Muscle of back (tissue), 11 donors: Measurements from ENCODE around the gene PPARD. TPM values are rescaled to one million over a fixed set of nuclear protein-coding genes. Genes with fewer than 3 reads are reported as not detected.
"Not testable (repeated sequence)": the region's sequence is repeated elsewhere in the genome, so short reads cannot be mapped to it uniquely, and the experiment has no call there.

Experiments used
- DNase-seq, 3 donors: peaks; one replicate each; pipeline versions ENCODE4 v3.0.0 to v3.0.0-alpha.2; 2013
- polyA plus RNA-seq, 10 donors: library from polyadenylated mRNA; unstranded; fragments of 120-200 nt; gene quantifications; one replicate each; pipeline ENCODE4 v1.2.1, GENCODE V29; 2013; ENCODE audit not compliant: insufficient read length in 10 of 10

The PPARD gene
- polyA plus RNA-seq, 10 donors: 17.9 to 23.5 (median 20.2) TPM

DNA sequence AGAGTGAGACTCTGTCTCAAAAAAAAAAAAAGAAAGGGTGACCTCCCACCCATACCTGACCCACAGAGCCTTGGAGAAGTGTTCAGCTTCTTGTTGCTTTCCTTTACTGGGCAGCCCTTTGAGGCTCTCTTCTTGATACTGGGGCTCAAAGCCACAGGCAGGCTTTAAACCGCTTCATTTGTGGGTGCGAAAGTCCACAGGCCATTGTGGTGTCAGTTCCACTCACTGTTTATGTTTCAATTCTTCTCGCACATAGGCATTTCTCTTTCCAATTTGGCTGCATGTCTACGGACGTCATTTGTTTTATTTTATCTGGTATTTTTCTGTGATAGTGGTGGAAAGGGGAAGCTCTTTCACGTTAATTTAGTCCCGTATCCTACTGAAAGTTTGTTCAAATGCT lies 34.6 kb downstream of the PPARD start:
- DNase-seq: no peak

DNA sequence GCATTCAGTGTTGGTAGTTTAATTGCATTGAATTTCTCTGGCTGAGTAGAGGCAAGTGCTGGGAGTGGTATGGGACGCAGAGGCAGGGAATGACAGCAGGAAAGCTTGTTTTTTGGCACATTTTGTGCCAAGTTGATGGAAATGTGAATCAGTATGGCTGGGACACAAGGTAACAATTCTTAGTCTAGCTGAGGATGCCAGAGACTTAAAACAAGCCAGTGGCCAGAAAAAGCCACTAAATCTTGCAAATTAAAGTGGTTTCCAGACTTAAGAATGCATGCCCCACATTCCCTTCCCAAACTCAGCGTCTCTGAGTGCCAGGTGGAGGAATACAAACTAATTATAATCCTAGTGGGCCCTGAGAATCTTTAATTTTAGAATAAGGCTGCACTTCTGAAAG lies 35.9 kb downstream of the PPARD start:
- no peak for DNase-seq

DNA sequence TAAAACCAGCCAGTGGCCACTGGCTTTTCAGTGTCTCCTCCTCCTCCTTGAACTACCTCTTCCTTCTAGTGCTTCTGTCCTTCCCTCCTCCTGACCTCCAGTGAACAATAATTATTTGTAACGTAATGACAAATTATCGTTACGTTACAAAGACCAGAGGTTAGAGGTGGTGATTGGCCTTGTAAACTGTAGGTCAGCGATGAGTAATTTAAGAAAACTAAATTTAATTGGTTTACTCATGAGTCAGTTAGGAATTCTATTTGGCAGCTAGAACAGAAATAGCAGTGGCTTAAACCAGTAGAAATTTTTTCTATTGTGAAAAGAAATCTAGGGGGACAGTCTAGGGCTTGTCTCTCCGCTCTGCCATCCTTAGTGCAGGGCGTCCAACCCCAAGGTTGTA lies 38.8 kb downstream of the PPARD start:
- DNase-seq: no peak

DNA sequence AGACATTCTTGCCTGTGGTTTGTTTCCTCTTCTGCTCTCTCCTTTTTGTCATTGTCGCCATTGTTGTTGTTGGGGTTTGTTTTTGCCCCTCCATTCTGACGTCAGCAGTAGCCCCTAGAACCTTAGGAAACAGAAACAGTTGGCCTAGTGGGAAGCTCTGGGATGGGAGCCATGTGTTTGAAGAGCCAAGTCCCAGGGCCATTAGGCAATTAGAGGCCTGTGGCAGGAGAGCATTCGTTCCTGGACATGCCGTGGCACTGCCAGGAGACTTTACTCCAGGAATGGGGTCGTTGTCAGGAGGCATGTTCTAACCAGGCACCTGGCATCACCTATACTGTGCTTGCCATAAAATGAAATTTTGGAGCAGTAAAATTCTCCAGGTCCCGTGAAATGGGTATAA lies 39.7 kb downstream of the PPARD start:
- DNase-seq: no peak

DNA sequence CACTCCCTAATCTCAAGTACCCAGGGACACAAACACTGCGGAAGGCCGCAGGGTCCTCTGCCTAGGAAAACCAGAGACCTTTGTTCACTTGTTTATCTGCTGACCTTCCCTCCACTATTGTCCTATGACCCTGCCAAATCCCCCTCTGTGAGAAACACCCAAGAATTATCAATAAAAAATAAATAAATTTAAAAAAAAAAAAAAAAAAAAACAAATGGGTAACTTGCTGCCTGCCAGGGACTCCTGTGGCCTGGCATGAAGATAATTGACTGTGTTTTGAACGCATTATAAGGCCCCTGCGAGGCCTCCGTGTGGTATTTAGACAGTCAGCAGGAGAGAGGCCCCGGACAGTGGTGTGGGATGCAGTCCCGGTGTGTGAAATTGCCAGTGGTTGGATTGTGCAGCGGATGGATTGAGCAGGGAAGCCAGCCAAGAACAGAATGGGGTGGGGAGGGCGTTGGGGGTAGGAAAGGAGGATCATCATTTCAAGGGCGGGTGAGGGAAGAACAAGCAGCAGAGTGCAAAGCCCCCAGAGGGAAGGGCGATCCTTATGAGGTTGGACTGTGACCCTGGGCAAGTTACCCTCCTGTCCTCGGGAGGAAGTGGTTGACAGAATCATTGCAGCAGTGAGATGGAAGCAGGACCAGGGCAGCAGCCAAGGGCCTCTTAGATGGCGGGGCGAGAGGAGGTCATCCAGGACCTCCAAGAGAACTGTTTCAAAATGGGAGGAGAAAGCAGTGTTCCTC lies 43.3 kb downstream of the PPARD start:
- DNase-seq: peak in 2 of 3 donors; percentile 69 to 88

DNA sequence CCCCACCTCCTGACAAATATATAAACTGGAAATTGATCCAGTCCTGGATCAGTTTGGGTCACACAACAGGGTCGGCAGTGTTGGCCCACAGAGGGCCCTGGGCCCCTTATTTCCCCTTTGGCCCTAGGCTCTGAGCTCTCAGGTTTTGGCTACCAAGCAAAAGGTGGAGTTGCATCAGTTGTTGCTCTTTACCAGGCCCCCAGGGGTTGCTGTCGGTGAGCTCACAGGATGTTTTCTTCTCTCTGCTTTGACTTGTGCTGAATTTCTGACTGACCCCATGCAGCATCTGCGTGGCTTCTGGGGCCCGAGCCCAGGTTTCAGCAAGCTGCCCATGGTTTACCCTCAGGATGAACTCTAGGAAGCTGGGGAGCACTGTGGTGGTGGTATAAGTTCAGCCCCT lies 44.6 kb downstream of the PPARD start:
- no peak for DNase-seq

DNA sequence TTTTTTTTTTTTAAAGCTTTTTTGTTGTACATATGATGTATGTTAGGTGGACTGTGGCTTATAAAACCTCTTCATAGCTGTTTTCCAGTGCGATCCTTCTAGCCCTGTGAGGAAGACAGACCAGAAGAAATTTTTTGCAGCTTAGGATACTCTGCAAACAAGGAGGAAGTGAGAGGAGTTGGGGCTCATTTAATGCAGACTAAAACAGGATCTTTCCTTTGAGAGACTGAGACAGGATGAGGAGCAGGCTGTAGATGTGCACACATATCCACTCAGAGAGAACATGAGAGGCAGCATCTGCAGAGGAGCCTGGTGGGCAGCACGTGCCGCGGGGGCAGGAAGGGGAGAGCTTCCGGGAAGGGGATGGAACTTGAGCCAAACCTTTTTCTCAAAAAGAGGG lies 45.7 kb downstream of the PPARD start:
- DNase-seq: no peak

DNA sequence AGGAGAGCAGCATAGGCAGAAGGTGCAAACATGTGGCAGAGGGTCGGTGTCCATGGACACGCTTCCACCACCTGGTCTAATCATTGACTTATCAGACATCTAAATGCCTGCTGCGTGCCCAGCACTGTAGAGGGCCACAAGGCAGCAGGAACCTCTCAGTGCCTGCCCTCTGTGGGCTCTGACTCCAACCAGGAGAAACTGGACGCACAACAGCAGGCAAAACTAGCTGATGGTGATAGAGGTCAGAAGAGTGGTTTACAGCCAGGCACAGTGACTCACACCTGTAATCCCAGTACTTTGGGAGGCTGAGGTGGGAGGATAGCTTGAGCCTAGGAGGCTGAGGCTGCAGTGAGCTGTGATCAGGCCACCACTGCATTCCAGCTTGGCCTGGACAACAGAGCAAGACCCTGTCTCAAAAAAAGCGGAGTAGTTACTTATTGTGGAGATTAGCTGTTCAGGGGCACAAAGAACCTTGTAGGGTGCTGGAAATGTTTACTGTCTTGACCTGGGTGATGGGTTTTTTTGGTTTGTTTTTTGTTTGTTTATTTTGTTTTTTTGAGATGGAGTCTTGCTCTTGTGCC lies 46.5 kb downstream of the PPARD start:
- DNase-seq: no peak

DNA sequence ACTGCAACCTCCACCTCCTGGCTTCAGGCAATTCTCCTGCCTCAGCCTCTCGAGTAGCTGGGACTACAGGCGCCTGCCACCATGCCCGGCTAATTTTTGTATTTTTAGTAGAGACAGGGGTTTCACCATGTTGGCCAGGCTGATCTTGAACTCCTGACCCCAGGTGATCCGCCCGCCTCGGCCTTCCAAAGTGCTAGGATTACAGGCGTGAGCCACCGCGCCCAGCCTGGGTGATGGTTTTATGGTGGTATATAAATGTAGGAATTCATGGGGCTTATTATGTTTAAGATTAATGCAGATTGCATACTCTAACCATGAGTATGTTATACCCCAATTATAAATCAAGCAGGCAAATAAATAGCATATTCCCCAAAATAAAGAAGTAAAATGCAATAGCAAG lies 47.0 kb downstream of the PPARD start:
- not testable (repeated sequence) for DNase-seq

DNA sequence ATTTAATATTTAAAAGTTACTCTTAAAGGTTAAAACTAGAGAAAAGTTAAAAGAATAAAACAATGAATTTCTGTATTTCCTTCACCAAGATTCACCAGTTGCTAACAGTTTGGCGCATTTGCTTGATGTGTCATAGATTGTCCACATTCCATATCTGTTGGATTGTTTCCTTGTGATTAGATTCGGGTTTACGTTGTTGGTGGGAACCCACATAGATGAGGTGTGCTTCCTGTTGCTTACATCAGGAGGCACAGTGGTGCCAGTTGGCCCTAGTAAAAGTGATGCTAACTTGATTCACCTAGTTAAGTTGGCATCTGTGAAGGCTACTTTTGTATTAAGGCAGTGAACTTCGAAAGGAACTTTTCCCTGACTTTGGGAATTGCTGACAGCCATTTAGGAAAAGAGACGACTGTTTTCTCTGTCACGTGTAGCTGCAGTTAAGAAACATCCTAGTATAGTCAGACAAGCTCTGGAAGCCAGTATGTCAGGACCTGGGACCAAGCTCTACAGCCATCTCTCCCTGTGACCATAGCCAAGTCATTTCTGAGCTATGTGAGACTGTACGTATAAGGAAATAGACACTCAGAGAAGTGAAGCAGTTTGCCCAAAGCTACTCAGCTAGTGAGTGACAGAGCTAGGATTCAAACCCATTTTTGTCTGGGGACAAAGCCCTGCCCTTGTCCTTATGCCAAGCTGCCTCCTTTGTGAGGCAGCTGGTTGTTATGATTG lies 49.0 kb downstream of the PPARD start:
- DNase-seq: peak in 1 of 3 donors; percentile 76

DNA sequence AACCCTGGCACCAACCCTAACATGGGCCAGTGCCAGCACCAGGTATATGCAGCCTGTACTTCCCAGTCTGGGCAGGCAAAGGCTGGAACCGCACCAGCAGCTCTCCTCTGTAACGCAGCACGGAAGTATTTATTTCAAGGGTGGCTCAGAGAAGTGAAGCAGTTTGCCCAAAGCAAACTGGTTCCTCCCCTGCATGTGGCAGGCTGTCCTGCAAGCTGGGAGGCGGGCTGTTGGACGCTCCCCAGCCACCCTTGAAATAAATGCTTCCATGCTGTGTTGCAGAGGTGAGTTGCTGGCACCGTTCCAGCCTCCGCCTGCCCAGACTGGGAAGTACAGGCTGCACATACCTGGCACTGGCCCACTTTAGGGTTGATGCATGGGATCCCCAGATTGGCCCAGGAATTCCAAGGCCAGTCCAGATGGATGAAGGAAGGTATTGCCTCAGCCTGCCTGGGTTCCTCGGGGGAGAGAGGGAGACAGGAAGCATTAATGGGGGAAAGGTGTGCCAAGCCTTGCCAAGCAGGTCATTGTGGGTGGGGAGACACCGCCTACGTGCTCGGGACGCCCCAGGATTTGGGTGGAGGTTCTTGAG lies 49.8 kb downstream of the PPARD start:
- no peak for DNase-seq

DNA sequence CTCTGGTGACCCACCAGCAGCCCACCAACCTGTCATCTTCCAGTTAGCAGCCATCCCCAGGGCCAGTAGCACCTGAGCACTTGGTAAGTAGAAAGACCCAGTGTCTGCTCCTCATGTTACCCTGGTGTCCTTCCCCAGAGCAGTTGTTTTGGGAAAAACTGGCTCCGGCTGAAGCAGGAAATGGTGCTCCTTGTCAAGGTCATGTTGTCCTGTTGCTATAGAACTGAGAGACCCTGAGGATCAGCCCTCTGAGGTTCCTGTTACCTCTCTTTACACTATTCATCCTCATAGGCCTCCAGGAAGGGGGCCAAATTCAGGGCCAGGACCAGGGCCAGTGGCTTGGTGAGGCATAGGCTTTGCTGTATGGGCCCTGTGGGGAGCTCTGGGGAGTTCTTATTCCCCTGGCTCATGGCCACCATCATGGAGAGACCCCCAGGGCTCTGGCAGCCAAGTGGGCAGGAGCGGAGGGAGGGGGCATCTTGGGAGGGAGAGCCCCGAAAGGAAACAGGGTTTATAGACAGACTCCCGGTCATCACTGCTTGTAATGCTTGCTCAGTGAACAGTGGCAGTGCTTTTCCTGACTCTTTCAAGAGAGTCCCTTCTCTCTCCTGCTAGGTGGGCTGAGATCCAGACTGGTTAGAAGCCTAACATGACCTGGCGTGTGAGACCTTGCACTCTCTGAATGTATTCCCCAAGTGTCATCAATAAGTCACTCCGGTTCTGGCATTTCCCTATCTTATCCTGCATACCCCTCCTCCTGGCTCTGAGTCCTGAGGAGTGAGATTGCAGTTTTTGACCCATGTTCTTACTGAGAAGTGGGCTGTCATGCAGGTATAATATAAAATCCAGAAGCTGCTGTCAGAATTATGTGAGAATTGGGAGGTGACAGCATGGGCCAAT lies 50.7 kb downstream of the PPARD start:
- DNase-seq: peak in 1 of 3 donors; percentile 26

DNA sequence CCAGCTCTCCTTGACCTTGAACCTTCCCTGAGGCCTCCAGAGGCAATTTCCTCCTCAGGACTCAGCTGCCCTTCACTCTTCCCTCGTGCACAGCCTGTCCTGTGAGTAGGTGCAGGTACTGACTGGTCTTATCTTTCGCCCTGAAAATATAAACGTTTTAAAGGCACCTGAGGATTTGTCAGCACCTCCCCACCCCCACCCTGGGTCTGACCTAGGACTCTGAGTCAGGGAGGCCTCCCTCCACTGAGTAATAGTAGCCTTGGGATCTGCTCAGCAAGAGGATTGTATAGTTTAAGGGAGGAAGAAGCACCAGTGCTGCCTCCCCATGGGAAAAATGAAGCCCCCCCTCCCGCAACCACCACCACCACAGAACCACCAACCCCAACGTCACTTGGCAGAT lies 54.6 kb downstream of the PPARD start:
- DNase-seq: no peak

DNA sequence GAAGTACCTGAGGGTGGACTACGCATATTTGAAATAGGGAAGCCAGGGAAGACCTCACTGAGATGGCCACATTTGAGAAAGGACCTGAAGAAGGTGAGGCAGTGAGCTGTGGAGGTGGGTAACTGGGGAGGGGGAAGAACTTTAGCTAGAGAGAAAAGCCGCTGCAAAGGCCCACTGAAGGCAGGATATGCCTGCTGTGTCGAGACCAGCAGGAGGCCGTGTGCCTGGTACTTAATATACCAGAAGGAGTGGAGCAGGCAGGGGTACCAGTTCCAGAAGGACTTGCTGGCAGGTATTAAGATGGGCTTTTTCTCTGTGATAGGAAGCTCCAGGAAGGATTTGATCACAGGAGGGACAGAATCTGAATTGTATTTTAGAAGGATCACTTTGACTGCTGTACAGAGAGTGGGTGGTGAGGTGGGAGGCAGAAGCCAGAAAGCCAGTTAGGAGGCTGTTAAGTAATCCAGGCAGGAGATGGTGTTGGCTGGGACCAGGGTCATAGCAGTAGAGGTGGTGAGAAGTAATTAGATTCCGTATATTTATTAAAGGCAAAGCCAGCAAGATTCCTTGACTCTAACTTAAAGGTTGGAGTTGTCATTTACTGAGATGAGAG lies 55.6 kb downstream of the PPARD start:
- DNase-seq: no peak

DNA sequence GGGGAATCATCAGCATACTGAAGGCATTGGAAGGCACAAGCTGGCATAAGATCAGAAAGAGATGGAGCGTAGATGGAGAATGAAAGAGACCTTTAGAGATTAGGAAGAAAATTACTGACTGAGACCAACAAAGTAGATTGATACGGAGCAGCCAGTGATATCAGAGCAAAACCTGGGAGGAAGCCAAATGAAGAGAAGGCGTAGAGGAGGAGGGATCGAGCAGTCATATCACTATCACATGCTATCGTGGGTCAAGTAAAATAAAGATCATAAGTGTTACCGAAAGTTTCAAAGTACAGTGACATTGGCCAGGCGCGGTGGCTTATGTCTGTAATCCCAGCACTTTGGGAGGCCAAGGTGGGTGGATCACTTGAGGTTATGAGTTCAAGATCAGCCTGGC lies 56.2 kb downstream of the PPARD start:
- no peak for DNase-seq

DNA sequence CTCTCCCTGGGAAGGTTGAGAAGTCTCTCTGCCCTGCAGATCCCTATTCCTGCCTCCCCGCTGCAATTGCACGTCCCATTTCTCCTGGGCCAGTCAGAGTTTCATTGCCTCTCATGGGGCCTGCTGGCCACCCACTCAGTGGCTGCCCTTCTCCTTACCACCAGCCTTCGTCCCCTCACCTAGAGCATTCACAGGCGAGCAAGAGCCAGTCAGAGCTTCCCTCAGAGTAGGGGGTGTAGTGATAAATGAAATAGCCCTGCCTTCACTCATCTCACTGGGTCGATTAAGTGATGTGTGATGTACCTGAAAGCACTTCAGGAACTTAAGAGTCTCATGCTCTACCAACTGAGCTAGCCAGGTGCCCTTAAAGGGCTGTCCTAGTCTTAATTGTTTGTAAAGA lies 57.8 kb downstream of the PPARD start:
- DNase-seq: no peak

DNA sequence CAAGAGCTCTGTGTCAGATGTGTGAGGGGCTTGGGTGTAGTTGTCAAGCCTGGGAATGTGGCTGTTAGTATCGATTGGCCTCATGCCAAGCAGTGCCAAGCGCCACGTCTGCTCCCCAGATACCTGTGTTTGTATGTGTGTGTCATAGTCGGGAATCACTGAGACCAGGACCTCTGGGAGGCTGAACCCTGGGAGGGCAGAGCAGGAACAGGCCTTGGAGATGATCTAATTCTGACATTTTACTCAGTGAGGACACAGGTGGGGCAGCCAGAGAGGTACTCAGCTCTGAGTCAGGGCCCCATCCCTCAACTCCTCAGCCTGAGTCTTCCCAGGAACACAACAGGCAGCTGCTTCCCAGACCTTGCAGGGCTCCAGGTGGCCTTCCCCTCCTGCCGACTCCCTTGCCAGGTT lies 58.5 kb downstream of the PPARD start:
- DNase-seq: no peak

DNA sequence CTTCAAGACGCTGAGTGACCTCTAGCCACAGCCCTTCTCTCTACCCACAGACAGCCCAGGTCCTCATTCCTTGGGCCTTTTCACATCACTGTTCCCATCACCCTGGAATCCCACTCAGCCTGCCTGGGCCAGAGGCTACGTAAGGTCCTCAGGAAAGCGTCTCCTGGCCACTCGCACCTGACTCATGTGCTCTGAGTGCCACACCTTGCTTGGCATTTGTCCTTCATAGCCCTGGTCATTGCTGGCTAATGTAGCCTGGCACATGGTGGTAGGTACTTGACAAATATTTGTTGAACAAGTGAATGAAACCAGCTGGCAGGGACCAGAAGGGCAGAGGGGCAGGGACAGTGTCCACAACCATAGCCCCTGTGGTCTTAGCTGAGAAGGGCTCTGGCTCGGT lies 59.2 kb downstream of the PPARD start:
- DNase-seq: no peak

DNA sequence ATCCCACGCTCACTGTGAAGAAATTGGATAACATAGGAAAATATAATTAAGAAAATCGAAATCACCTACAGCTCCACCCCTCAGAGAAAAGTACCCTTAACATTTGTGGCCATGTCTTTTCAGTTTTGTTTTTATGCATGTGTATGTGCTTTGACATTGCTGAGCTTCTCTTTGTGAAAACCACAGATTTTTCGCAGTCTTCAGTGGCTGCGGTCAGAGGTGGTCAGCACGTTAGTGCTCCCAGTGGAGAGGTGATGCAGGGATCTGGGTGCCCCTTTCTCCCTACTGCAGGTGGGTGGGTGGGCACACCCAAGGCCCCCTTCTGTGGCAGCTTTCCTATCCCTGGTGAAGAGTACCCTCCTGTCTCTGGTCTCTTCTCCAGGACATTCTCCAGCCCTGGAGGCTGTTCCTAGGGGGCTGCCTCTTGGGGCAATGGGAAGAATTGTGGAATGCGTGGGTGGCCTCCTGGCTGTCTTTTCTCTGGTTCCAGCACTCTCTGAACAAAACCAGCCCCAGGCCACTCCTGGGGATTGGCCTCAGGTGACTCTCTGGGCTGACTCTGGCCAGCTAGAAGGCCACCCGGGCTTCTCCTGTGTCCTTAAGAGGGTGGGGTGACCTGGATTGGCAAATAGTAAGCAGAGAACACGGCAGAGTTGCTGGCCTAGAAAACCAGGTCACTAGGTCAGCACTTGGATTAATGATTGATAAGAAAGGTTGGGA lies 59.9 kb downstream of the PPARD start:
- no peak for DNase-seq

DNA sequence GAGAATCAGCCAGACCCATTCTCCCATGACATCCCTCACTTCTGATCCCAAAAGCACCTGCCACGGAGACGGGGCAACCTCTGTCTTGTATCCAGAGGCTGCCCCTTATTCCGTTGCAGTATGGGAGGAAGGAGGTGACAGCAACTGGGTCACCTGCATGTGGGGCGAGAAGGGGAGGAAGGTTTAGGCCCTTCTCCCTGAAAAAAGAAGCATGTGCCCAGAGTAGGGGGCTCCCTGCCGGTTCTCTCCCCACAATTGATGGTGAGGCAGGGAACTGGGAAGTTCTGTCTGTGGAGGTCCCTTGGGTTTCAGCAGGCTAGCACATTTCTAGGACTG lies 60.5 kb downstream of the PPARD start:
- no peak for DNase-seq
